GM21825 (cell line): ENCODE results near the gene ELOVL3.
A peak's percentile ranks its signal among the peaks of the same experiment; 100 is the strongest.
"Not testable (repeated sequence)": the region's sequence is repeated elsewhere in the genome, so short reads cannot be mapped to it uniquely, and the experiment has no call there.

Source experiments
- ATAC-seq: cut with Tn5 transposase; IDR thresholded peaks from one replicate; pipeline ENCODE4 v1.9.1; 2021; ENCODE audit warnings: mild to moderate bottlenecking, moderate library complexity; ENCODE audit not compliant: unreplicated experiment

ELOVL3 gene, protein sequence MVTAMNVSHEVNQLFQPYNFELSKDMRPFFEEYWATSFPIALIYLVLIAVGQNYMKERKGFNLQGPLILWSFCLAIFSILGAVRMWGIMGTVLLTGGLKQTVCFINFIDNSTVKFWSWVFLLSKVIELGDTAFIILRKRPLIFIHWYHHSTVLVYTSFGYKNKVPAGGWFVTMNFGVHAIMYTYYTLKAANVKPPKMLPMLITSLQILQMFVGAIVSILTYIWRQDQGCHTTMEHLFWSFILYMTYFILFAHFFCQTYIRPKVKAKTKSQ

DNA sequence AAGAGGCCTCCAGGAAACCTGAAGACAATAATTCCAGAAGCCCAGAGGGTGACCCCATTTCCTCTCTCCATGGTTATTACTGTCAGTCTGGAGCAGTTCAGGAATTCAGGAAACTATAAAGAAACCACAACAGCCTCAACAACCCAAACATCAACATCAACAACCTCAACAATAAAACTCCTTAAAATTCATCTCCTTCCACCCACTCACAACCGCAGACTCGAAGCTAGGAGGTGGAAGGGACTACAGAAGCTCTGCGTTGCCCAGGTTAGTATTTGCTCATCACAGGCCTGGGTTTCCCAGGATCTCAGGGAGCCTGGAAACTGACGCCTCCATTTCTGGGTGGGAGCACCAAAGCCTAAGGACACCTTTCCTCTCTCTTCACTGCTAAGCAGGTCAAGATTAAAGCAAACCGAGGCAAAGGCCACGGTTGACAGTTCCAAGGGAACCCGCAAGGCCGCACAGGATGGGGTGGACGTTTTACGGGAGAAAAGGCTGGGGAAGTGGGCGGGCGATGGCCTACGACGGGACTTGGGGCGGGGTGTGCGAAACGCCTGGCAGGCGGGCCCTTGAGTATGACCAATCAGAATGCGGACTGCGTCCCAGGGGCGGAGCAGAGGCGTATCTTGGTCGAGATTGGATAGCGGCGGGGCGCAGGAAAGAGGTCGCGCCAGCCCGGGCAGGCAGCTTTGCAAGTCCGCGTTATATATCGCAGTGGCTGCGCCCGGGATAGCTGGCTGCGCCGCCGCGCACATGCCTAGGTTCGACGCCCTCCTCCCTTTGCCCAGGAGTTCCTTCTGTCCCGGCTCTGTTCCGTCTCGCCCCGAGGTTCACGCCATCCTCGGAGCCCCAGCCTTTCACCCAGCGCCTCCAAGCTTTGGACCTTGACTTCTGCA, at the start of gene ELOVL3:
TSS of gene ELOVL3 (plus strand) at position 654 of the 896 bp plus-strand sequence. CDS start 250 bp downstream, outside the sequence.
- peak; percentile 87 for ATAC-seq

DNA sequence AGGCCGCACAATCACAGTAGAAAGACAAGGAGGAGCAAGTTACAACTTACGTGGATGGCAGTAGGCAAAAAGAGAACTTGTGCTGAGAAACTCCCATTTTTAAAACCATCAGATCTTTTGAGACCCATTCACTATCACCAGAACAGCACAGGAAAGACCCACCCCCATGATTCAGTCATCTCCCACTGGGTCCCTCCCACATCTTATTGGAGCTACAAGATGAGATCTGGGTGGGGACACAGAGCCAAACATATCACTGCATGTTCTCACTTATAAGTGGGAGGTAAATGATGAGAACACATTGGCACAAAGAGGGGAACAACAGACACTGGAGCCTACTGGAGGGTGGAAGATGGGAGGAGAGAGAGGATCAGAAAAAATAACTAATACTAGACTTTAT, 41.5 kb upstream of the ELOVL3 start:
- ATAC-seq = no peak

DNA sequence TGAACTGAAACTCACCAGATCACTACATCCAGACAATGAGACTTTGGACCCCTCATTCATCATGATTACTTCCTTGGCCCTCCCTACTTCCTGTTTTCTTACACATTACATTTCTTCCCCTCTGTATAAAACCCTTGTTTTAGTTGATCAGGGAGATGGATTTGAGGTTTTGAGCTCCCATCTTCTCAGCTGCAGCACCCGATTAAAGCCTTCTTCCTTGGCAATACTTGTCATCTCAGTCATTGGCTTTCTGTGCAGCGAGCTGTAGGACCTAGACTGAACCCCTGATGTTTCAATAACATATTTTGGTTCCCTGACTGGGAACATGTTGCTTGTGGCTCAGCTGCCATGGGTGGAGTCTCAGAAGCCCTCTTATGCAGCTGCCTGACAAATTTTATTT, 40.8 kb upstream of the ELOVL3 start:
- ATAC-seq = no peak

DNA sequence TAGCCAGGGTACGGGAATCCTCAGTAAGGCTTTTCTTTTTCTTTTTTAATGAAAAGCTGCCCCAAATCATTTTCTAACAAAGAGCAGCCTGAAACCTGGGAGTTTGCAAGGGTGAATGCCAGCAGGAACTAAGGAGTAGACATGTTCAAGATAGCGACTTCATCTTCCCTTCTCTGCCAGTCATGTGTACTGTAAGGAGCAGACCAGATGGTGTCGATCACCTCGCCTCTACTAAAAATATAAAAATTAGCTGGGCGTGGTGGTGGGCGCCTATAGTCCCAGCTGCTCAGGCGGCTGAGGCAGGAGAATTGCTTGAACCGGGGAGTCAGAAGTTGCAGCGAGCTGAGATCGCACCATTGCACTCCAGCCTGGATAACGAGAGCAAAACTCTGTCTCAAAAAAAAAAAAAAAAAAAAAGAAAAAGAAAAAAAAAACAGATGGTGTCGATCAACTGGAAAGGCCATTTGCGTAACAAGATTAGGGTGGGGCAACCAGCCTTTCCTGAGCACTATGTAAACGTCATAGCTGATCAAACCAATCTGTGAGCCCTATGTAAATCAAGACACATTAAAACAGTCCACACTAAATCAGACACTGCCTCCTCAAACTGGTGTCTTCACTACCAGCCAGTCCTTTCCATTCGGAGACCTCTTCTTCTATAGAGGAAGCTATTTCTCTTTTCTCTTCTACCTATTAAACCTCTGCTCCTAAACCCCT, 40.1 kb upstream of the ELOVL3 start:
- ATAC-seq = no peak

DNA sequence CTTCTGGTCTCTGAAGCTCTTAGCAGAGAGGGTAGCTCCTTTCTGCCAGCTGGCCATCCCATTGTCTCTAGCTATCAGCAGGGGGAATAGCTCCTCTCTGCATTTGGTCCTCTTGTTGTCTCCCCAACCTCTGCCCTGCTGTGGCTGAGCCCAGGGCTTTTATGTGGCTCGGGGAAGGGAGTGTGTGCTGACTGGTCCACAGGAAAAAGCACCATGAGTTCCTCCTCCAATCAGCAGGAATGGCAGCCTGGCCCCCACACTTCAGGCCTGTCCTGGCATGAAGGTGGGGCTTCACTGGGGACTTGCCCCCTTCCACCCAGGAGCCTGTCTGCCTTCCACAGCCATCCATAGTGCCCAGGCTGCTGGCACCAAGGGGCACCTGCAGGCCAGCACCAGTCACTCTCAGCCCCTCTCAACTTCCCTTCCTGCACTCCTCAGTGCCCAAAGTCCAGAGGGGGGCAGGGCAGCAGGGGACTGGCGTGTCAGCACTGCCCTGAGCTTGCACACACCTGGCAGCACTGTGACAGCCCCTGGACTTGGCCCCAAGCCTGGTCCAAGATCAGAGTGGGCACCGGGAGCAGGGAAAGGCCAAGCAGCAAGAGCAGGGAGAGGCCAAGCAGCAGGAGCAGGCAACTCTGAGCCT, 37.7 kb upstream of the ELOVL3 start:
- ATAC-seq = no peak

DNA sequence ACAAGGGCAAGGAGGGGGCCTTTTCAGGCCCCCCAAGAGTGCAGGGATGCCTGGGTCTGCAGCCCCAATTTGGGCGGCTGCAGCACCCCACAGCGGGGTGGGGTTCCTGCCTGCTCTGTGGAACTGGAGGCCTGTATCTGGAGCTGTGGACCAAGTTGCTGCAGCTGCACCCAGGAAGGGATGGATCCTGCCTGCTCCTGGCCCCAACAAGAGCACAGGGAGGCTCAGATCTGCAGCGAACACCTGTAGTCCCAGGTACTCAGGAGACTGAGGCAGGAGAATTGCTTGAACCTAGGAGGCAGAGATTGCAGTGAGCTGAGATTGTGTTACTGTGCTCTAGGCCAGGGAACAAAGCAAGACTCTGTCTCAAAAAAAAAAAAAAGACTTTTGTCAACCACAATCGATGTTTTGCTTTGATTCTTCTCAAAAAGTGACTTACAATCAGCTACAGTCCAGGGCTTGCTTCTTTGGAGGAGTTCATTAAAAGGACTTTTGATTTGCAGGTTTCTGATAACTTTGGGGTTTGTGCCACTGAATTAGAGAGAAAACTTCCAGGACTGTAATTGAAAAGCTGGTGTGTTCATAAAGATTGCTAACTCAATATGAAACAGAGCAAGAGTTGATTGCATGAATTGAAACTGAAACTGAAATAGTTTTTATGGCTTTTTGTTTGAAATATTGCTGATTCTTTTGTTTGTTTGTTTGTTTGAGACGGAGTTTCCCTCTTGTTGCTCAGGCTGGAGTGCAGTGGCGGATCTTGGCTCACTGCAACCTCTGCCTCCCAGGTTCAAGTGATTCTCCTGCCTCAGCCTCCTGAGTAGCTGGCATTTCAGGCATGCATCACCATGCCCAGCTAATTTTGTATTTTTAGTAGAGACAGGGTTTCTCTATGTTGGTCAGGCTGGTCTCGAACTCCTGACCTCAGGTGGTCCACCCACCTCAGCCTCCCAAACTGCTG, 36.9 kb upstream of the ELOVL3 start:
- not testable (repeated sequence) for ATAC-seq

DNA sequence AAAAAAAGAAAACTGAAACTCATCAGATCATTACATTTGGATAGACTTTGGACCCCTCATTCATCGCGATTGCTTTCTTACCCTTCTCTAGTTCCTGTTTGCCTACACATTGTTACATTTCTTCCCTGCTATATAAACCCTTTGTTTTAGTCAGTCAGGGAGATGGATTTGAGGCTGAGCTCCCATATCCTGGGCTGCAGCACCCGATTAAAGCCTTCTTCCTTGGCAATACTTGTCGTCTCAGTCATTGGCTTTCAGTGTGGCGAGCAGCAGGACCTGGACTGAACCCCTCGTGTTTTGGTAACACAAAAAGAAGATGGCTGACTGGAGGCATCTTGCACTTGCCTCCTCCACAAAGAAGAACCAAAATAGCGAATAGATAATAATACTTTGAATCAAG, 34.1 kb upstream of the ELOVL3 start:
- no peak for ATAC-seq

DNA sequence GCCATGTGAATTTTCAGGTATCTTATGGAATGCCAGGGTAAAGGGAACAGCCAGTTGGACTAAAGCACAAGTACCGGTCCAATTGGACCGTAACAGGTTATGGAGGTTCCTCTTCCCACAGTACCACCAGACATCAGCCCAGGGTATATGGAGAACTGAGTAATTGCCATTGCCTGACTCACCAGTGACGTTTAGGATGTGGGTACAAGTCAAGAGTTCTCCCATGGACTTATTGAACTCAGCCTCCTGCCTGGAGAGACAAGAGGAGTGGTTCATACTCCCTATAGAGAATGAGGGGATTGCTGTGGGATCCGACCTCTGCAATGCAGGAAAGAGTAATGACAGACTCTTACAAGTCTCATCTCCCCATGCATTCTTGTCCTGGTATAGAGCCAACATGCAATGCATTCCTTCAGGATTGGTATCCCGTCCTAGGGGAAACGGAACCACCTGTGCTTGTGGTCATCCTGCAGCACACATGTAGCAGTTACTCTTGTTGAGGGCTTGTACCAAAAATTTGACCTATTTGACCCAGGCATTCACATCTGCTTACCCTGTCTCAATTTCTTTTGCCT, 30.7 kb upstream of the ELOVL3 start:
- no peak for ATAC-seq

DNA sequence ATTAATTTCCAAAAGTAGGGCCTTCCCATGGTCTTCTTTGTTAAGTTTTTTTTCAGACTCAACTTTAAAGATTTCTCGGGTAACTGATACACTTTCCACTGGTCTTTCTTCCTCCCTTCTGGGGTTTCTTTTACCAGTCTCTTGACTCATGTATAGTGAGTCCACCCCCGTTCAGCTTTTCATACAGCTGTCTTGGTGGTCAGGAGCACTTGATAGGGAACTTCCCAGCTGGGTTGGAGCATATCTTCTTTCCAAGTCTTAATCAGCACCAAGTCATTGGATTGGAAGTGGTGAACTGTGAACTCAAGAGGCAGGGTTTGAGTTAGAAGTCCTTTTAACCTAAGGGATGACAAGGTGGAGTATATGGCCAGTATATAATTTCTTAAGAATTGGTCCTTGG, 29.2 kb upstream of the ELOVL3 start:
- ATAC-seq = no peak

DNA sequence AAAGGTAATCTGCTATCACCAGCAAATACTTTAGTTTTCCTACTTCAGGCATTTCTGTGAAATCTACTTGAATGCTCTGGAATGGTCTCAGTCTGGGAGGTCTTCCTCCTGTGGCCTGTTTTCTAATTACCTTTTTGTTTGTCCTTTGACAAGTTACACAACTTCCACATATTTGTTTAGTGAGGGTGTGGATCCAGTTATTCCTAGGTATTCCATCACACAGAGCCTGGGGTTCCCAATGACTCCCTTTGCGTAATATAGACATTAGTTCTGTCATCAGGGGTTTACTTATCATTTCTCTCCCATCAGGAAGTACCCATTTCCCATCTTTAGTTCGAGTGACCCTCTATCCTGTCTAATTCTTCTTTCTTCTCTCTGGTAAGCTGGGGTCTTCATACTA, 28.1 kb upstream of the ELOVL3 start:
- no peak for ATAC-seq

DNA sequence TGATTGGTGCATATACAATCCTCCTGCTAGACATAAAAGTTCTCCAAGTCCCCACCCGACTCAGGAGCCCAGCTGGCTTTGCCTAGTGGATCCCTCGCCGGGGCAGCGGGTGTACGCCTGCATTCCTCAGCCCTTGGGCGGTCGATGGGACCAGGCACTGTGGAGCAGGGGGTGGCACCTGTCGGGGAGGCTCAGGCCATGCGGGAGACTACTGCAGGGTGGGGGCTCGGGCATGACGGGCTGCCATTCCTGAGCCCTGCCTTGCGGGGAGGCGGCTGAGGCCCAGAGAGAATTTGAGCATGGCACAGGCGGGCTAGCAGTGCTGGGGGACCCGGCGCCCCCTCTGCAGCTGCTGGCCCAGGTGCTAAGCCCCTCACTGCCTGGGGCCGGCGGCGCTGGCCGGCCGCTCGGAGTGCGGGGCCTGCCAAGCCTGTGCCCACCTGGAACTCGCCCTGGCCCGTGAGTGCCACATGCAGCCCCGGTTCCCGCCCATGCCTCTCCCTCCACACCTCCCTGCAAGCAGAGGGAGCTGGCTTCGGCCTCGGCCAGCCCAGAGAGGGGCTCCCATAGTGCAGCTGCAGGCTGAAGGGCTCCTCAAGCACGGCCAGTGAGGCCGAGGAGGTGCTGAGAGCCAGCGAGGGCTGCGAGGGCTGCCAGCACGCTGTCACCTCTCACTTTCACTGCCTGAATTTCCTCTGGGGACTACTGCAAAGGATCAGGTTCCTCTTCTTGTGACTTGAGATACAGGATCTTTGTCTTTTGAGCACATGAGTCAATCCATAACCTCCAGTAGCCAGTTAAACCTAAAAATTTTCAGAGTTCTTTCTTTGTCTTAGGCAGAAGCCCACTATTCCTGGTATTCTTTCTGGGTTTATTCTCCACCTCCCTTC, 25.1 kb upstream of the ELOVL3 start:
- no peak for ATAC-seq

DNA sequence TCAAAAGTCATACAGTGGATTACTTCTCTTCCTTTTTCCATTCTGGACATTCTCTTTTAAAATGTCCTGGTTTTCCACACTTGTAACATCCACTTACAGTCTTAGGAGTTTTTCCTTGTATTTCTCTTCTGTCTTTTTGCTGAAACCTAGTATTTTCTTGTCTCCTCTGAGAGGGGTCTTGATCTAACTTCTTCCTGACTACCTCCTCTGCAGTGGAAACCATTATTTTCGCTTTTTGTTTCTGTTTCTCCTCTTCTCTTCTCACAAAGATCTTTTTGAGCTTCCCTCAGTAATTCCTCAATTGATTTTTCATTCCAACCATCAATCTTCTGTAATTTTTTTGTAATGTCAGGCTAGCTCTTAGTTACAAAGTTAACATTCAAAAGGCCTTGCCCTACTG, 23.7 kb upstream of the ELOVL3 start:
- no peak for ATAC-seq

DNA sequence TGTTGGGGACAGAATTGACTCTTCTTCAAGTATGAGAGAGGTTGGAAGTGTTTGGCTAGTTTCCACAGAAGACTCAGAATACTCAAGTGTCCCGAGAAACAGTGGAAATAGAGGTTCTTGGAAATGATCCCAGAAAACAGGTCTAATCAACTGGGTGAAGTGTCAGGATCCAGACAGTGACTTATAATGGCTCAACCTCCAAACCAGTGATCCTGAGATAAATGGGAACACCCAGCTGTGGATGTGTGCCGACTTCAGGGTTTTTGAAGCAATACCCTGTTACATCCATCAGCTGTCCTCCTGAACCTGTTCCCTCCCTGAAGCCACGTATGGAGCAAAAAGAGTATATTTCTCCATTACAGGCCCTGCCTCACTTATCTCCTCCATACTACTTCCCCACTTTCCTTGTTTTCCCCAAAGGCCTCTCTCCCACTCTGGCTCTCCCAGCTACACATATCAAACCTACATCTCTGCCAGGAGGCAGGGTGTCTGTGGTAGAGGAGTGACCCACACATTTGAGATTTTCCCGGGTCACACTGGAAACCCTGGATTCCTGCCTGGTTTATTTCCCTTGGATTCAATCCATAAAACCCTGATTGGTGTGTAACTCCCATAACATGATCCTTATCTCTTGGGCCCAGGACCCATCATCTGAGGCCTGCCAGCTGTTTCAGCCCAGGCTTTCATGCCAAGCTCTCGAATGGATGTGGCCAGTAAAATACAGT, 17.6 kb upstream of the ELOVL3 start:
- no peak for ATAC-seq

DNA sequence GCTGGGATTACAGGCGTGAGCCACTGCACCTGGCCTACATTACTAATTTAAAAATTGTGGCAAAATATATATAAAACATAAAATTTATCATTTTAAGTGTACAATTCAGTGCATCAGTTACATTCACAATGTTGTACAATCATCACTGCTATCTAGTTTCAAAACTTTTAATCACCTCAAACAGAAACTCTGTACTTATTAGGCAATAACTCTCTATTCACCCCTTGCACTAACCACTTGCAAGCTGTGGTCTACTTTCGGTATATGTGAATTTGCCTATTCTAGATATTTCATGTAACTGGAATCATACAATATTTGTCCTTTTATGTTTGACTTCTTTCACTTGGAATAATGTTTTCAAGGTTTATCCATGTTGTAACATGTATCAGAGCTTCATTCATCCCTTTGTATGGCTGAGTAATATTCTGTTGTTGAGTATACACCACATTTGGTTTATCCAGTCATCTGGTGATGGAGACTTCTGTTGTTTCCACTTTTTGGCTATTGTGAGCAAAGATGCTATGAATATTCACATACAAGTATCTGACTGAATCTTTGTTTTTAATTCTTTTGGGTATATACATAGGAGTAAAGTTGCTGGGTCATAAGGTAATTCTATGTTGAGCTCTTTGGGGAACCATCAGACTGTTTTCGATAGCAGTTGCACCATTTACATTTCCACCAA, 14.3 kb upstream of the ELOVL3 start:
- no peak for ATAC-seq

DNA sequence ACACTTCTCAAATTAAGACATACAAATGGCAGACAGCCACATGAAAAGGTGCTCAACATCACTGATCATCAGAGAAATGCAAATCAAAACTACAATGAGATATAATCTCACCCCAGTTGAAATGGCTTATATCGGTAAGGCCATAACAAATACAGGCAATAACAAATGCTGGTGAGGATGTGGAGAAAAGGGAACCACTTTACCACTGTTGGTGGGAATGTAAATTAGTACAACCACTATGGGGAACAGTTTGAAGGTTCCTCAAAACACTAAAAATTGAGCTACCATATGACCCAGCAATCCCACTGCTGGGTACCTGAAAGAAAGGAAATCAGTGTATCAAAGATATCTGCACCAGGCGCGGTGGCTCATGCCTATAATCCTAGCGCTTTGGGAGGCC, 12.5 kb upstream of the ELOVL3 start:
- ATAC-seq = not testable (repeated sequence)

DNA sequence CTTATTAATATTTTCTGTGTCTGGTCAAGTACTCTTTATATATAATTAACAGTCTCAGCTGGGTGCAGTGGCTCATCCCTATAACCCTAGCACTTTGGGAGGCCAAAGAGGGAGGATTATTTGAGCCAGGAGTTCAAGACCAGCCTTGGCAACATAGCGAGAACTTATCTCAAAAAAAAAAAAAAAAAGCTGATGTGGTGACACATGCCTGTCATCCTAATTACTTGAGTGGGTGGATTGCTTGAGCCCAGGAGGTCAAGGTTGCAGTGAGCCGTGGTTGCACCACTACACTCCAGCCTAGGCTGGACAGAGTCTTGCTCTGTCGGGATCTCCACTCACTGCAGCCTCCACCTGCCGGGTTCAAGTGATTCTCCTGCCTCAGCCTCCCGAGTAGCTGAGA, 6.7 kb upstream of the ELOVL3 start:
- no peak for ATAC-seq

DNA sequence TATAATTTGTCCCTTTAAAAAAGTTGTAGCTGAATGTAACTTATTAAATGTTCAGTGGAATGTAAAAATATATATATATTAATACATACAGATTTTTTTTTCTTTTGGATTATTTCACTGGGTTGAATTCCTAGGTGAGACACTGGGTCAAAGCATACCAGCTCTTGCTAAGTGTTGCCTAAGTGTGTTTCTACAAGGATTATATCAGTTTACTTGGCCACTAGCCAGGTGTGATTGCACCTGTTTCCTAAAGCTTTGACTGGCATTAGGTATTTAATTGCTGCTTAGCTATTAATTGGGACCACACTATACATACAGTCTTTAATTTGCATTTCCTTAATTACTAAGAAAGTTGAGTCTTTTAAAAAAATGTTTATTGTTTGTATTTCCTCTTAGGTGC, 5.5 kb upstream of the ELOVL3 start:
- no peak for ATAC-seq
